Regular cardiac myocyte (primary cell): ENCODE measurements around the gene LEAP2. TPM values are rescaled to one million over a fixed set of nuclear protein-coding genes. Genes with fewer than 3 reads are reported as not detected.

Experiments
- total RNA-seq: library from RNA; depleted of rRNA; stranded (reverse); fragments of >200 nt; gene quantifications from 2 replicates; pipeline ENCODE4 v1.2.3, GENCODE V29; 2014

Gene LEAP2
- total RNA-seq, result under 0.01 and 0.28 TPM in 2 replicates

GRCh38 chr5:132873119-132873929 is at the start of gene LEAP2:
TSS of gene LEAP2 (plus strand) at chr5:132873668. CDS start at chr5:132873695, 27 bp downstream.

GRCh38 chr5:132830436-132831094 is 42.9 kb upstream of the LEAP2 start, which contains the start of gene SHROOM1:
TSS of gene SHROOM1 (minus strand) at chr5:132830647. CDS start at chr5:132826140, 4,507 bp downstream.

GRCh38 chr5:132866342-132867045 is 7.0 kb upstream of the LEAP2 start, which contains the start of the genes GDF9 and UQCRQ:
TSS of gene GDF9 (minus strand) at chr5:132866469. CDS start at chr5:132864533, 1,936 bp downstream.
TSS of gene UQCRQ (plus strand) at chr5:132866642. CDS start at chr5:132866882, 240 bp downstream.

Other genes with a start within 250 kb of the LEAP2 start
- gene IL13, start 215.5 kb upstream of the LEAP2 start, total RNA-seq, result not detected in 2 replicates
- gene IL4, start 199.7 kb upstream of the LEAP2 start, total RNA-seq, result not detected in 2 replicates
- 11.6 and 11.9 TPM in 2 replicates for gene KIF3A, start 136.1 kb upstream of the LEAP2 start, total RNA-seq
- not detected in 2 replicates for gene CCNI2, start 126.2 kb upstream of the LEAP2 start, total RNA-seq
- 51.8 and 52.1 TPM in 2 replicates for gene SEPTIN8, start 96.4 kb upstream of the LEAP2 start, total RNA-seq
- under 0.01 TPM in 1 of 2 replicates, not detected in the other for gene SOWAHA, start 60.4 kb upstream of the LEAP2 start, total RNA-seq
- 2.0 and 5.2 TPM in 2 replicates for gene SHROOM1, start 43.0 kb upstream of the LEAP2 start, total RNA-seq
- gene GDF9, start 7.2 kb upstream of the LEAP2 start, total RNA-seq, result 0.28 and 0.38 TPM in 2 replicates
- 131 and 137 TPM in 2 replicates for gene UQCRQ, start 7.0 kb upstream of the LEAP2 start, total RNA-seq
- 34.7 and 43.1 TPM in 2 replicates for gene AFF4, start 90.0 kb downstream of the LEAP2 start, total RNA-seq
- gene ZCCHC10, start 152.9 kb downstream of the LEAP2 start, total RNA-seq, result 7.3 and 16.3 TPM in 2 replicates
- 150 and 213 TPM in 2 replicates for gene HSPA4, start 178.3 kb downstream of the LEAP2 start, total RNA-seq